Esophagus mucosa (tissue), 1 donor: ENCODE measurements around the gene BUB3. TPM values are rescaled to one million over a fixed set of nuclear protein-coding genes. Genes with fewer than 3 reads are reported as not detected.

Source experiments
- ATAC-seq: fragments of 200-7000 bp; cut with Tn5 transposase; one replicate; pipeline ENCODE4 v1.9.1; 2020
- total RNA-seq: library from RNA; stranded (reverse); gene quantifications from one replicate; pipeline ENCODE4 v1.2.4, GENCODE V29; 2023
- donor health status: DM: yes; HTN: yes; CAD: no.

BUB3 gene
- total RNA-seq, 1 donor from 2014 or later = 65.2 TPM

GRCh38 chr10:123205041-123205440, 50.8 kb downstream of the BUB3 start:
- ATAC-seq = no peak

DNA sequence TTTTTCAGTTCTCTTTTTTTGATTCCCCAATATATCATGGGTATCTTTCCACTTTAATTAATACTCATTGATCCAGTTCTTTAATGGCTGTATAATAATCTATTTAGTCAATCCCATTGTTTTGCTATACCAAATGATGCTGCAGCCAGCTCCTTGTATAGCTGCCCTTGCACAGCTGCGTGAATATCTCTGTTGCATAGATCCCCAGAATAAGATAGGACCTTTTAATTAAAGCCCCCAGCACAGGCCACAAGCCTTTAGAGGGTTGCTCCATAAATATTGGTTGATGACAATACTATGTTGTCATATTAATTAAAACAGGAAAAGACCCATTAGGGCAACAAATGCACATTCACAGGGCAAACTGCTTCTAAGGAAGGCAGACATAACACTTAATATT, 57.9 kb downstream of the BUB3 start:
- ATAC-seq = no peak

- no peak for ATAC-seq
Measured at GRCh38 chr10:123212640-123213039, 58.4 kb downstream of the BUB3 start.

GRCh38 chr10:123213192-123213591, 59.0 kb downstream of the BUB3 start:
- ATAC-seq = no peak

Other genes starting within 250 kb of the BUB3 start
- not detected for gene FAM24A, start 243.8 kb upstream of the BUB3 start, total RNA-seq
- gene C10orf88, start 200.2 kb upstream of the BUB3 start, total RNA-seq = 4.7 TPM
- gene PSTK, start 174.0 kb upstream of the BUB3 start, total RNA-seq = 2.7 TPM
- gene IKZF5, start 145.6 kb upstream of the BUB3 start, total RNA-seq = 7.7 TPM
- 21.1 TPM for gene ACADSB, start 145.4 kb upstream of the BUB3 start, total RNA-seq
- not detected for gene HMX3, start 18.4 kb upstream of the BUB3 start, total RNA-seq
- not detected for gene HMX2, start 6.3 kb upstream of the BUB3 start, total RNA-seq